Activated CD8-positive, alpha-beta memory T cell treated with anti-CD3 and anti-CD28 coated beads, Interleukin-2, amount 50 U/mL, for 48 hours (primary cell): Measurements from ENCODE around the gene MAN2B1.
"Not testable (repeated sequence)": the region's sequence is repeated elsewhere in the genome, so short reads cannot be mapped to it uniquely, and the experiment has no call there.

Experiments used
- DNase-seq: peaks from one replicate; pipeline ENCODE4 v3.0.0-alpha.2; 2020

MAN2B1 gene

GRCh38 chr19:12687496-12688196, 21.1 kb upstream of the MAN2B1 start, which contains the start of gene GNG14:
TSS of gene GNG14 (plus strand) at chr19:12687998. CDS start at chr19:12688049, 51 bp downstream.
- DNase-seq: no peak

DNA sequence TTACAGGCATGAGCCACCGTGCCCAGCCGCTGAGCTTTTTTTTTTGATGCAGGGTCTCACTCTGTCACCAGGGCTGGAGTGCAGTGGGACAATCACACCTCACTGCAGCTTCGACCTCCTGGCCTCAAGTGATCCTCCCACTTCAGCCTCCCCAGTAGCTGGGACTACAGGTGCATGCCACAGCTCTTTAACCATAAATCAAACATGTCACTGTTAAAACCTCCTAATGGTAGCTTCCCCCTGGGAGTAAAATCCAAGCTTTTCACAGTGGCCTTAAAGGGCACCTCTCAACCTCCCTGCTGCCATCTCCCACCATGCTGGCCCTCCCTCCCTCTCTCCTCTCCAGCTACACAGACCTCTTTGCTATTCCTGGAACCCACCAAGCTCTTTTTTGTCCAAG, 19.3 kb upstream of the MAN2B1 start:
- no peak for DNase-seq

DNA sequence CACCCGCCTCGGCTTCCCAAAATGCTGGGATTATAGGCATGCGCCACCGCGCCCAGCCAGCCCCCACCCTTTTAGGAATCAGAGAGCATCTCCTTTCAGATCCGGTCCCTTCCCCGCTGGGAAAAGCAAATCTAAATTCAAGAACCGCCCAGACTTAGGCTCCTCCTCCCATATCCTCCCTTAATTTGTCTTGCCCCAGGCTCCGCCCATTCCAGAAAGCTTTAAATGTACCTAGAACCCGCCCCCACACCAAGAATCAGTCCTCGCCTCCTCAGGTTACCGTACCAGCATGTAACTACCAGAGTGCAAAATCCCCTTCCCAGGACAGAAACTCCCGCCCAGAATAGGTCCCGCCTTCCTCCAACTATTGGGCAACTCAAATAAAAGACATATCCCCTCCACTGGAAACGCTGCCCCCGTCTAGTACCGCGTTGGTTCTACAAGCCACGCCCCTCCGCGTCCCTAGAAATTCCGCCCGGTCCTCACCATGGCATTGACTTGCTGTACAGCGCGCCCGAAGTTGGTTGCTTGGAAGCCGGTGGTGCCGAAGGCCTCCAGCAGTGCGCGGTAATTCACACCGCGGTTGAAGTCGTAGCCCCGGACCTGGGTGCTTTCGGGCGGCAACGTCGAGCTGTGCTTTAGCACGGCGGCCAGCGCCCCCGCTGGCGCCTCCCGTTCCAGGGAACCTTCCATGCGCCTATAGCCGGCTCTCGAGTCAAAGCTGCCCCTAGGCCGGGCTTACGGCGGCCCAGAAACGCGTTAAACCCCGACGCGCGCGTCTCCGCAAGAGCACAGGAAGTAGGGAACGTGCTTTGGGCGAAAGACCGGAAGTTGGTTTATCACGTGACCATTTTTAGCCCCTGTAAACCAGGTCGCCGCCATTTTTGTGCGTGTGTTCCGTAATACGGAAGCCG, 14.8 kb upstream of the MAN2B1 start, which contains the start of gene DHPS:
Gene DHPS, minus strand, starts transcription at position 807 of the 914 bp plus-strand sequence. Its CDS starts 114 bp downstream, at position 693.
- peak; percentile 92 for DNase-seq

DNA sequence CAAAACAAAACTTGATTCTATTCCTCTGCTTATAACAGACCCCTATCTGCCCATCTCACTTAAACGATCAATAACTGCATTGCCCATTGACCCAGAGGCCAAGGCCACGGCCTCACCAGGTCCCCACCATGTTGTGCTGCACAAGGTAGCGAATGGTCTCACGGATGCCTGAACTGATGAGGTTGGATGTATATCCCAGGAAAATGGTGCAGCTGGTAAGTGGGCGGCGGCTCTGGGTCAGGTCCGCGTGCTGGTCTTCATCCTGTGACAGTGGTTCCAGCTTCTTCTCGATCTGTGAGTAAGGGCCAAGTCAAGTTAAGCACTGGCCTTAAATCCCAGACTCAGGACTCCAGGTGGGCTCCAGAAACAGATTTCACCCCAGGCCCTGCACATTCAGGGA, 13.5 kb upstream of the MAN2B1 start:
- no peak for DNase-seq

DNA sequence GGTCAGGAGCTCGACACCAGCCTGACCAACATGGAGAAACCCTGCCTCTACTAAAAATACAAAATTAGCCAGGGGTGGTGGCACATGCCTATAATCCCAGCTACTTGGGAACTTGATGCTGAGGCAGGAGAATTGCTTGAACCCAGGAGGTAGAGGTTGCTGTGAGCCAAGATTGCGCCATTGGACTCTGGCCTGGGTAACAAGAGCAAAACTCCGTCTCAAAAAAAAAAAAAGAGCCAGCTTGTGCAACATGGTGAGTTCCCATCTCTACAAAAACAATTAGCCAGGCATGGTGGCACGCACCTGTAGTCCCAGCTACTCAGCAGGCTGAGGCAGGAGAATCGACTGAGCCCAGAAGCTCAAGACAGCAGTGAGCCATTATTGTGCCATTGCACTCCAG, 11.5 kb upstream of the MAN2B1 start:
- DNase-seq: not testable (repeated sequence)

GRCh38 chr19:12676928-12677327, 10.4 kb upstream of the MAN2B1 start:
- no peak for DNase-seq

DNA sequence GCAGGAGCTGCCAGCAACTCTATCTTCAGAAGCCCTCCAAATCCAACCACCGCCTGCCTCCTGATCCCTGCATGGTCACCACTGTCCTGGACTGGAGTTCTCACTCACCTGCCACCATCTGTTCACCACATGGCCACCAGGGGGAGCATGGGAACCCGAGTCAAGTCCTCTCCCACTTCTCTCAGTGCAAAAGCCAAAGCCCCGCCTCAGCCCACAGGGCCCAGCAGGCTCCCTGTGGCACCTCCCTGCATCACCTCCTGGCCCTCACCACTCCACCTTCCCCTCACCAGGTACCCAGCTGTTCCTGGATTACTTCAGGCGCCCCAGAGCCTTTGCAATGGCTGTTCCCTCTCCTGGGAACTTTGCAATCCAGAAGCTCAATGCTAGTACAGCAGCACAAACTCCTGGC, 9.8 kb upstream of the MAN2B1 start:
- DNase-seq: peak; percentile 96

GRCh38 chr19:12675940-12676339, 9.4 kb upstream of the MAN2B1 start:
- DNase-seq: no peak

DNA sequence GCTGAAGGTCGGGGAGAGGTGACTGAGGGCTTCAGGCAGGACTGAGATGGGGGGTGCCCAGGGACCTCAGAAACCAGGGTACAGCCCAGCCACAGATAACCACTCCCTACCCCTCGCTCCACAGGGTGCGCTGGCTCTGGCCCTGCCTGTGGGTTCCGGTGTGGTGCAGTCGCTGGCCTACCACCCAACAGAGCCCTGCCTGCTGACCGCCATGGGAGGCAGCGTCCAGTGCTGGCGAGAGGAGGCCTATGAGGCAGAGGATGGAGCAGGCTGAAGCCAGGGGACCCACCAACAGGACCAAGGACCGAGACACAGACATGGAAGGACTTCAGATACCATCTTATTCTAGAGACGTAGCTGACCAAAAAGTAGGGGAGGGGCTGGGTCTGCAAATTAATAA, 8.9 kb upstream of the MAN2B1 start:
- no peak for DNase-seq

DNA sequence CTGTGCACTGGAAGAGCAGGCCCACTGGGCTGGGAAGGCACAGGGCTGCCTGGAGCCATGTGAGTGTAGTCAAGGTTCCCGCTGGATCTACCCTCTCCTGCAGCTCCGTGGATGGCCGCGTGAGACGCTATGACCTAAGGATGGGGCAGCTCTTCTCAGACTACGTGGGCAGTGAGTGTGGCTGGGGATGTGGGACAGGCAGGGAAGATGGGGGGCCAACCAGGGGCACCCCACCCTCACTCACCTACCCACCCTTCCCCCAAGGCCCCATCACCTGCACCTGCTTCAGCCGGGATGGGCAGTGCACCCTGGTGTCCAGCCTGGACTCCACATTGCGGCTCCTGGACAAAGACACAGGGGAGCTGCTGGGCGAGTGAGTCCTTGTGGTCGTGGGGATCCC, 6.2 kb upstream of the MAN2B1 start:
- DNase-seq: no peak

DNA sequence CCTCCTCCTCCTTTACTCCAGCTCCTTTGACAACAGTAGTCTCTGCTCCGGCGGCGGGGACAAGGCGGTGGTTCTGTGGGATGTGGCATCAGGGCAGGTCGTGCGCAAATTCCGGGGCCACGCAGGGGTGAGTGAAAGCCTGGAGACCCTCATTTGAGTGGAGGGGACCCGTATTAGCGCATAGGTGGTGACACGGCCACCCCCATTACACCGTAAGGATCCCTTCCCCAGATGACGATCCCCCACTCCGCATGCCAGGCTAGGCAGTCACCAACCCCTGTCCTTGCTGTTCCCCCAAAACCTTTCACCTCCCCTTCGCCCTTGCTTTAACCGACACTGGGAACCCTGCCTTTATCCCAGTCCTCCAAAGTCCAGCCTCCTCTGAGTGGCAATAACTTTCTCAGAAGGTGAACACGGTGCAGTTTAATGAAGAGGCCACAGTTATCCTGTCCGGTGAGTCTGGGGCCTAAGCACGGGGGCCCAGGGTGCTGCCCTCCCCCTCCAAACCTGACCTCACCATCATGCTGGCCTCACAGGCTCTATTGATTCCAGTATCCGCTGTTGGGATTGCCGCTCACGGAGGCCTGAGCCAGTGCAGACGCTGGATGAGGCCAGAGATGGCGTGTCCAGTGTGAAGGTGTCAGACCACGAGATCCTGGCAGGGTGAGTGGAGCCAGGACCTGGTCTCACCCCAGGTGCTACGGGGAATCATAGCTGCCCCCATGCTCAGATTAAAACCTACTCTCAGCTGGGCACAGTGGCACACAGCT, 3.8 kb upstream of the MAN2B1 start:
- DNase-seq: no peak

DNA sequence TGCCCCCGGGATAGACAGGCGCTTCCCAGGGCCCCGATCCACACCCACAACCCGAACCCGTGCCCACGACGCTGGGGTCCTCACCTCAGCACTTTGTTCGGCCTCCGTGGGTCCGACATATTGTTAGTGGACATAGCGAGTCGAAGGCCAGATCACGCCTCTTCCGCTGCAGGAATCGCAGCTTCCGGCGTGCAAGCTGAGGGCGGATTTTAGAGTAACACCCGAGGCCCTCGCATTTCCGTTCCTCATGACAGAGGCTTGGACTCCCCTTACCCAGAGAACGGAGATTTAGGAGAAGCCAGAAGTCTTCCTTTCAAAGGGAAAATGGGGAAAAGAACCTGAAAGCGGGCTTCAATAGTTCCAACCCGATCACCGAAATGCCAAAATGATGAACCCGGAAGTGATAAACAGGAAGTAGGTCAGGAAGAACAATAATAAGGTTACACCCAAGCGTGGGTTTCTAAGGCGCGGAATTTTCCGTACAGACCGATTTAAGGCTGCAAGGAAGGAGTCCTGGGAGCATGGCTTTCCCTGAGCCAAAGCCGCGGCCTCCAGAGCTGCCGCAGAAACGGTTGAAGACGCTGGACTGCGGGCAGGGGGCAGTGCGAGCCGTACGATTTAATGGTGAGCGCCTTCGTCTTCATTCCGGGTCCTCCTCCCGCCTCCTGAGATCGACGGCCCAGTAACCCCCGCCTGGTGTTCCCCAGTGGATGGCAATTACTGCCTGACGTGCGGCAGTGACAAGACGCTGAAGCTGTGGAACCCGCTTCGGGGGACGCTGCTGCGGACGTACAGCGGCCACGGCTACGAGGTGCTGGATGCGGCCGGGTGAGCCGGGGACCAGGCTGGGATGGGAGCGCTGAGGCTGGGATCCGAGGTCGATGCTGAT, 3.0 kb upstream of the MAN2B1 start:
- peak; percentile 88 for DNase-seq

- DNase-seq: peak; percentile 81
Observed at GRCh38 chr19:12668932-12669269, 2.4 kb upstream of the MAN2B1 start.

DNA sequence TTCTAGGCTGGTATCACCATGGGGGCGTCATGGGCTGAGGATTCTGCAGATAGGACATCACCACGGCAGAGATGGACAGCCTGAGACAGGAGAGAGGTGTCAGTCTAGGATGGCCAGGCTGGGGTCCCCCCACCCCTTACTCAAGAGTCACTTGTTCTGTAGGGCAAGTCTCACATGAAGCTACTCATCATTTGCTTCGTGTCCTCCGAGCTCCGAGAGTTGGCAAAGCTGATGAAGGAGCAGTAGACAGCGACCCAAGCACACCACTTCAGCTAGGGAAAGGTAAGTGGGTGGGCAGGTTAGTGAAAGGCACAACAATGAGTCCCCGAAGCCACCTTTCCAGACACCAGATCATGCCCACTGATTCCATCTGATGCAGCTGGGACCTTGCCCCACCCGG, 1.8 kb upstream of the MAN2B1 start:
- no peak for DNase-seq

DNA sequence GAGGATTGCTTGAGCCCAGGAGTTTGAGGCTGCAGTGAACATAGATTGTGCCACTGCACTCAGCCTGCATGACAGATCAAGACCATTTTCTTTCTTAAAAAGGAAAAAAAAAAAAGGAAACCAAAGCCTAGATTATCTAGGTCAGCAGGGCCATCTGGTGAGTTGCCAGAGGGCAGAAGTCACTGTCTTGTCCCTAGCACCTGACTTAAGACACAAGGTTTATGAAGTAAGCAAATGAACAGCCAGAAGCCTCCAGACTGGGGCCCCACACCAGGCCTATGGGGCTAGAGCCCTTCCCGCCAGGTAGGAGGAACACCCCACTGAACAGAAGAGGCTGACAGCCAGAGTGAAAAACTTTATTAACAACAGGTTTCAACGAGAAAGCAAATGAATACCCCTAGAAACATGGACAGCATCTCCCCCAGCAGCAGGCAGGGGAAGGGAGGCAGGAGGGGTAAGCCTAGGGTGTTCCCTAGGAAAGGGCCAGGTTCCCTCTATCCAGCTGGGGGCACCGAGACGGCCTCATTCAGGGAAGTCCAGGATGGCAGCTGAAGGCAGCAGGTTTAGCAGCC, 1.3 kb upstream of the MAN2B1 start:
- no peak for DNase-seq

DNA sequence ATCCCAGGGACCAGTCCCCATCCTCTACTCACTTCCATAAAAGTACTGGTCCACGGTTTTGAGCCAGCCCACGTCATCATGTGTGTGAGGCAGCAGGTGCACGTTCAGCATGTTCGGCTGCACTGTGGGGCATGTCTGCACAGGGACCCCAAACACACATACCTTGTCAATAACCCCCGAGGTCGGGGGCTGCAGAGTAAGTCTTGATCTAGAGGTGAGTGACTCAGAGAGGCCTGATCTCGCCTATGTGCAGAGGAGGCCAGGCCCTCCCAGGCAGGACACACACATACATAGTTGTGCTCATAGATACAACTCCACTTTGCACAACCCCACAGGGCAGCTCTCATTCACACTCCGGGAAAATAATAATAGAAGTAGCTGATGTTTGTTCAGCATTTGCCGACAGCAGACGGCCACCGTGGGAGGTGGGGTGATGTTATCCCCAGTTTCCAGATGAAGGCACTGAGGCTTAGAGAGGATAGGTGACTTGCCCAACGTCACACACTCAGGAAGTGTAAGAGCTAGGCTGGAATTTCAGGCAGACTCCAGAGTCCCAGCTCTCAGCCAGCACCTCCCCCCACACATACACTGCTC, 774 bp downstream of the MAN2B1 start:
- DNase-seq: no peak

DNA sequence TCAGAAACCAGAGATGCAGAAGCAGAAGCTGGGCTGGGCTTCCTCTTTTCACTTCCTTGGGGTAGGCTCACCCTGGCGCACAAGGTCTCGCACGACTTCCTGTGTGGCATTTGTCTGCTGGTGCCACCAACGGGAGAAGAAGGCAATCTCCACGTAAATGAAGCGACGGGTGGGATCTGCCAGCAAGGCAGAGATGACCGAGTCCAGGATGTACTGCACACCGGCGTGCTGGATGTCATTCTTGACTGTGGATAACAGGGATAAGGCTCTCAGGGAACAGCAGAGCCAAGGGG, 1.3 kb downstream of the MAN2B1 start:
- DNase-seq: peak; percentile 74

DNA sequence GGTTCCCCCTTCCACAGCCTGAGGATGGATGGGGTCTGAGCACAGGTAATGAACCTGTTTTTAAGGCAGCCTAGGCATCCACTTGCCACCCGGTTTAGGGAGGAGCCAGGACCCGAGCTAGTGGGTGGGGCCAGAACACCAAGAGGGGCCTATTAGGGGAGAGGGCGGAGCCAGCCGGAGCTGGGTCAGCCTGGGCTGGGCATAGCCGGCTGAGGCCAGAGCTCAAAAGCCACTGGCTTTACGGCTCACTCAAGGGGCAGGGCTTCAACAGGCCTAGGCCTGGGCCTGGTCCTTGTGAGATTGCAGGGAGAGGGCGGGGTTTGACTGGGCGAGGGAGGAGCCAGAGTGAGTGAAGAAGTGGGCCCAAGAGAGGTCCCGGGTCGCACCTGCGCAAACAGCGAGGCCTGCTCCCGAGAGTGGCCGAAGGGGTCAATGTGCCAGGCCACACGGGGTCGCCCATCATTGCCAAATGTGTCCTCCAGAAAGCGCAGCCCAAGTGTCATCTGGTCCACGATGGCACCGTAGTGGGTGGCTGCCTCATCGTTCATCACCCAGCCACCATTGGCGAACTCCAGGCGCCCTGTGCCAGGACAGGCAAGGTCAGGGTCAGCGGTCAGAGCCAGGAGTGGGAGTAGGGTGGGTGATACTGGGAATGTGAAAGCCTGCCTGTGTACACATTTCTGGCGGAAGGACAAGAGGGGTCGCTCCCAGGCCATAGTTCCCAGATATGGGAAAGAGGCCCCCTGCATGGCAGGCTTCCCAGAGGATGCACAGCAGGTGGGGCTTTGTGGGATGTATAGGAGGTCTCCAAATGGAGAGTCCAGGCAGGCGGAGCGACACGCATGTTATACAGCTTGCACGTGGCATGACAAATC, 1.9 kb downstream of the MAN2B1 start:
- no peak for DNase-seq

GRCh38 chr19:12660980-12661379, 5.6 kb downstream of the MAN2B1 start:
- DNase-seq: no peak

DNA sequence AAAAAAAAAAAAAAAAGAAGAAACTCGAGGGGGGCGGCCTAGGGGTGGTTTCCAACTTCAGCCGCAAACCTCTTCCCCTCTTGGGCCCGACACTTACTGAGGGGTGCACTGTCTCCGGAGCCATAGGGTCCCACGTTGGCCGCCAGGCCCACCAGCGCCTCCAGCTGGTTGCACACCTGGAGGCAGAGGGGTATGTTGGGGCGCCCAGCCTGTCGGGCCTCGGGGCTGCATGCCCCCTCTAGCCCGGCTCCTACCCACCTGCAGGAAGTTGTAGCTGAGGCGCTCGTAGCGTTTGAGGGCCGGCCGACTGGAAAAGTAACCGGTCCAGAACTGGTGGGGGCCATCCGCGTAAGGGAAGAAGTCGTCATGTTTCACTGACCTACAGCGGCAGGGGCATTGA, 8.6 kb downstream of the MAN2B1 start:
- DNase-seq: no peak
